Measurements from ENCODE around the gene FAM50A.
"Not testable (repeated sequence)": the region's sequence is repeated elsewhere in the genome, so short reads cannot be mapped to it uniquely, and the experiment has no call there.

Gene FAM50A

GRCh38 chrX:154443992-154444754 is at the start of gene FAM50A:
Gene FAM50A (plus strand): TSS chrX:154444141. CDS start chrX:154444236, 95 bp downstream.
- DNase-seq = peak; percentile 70

DNA sequence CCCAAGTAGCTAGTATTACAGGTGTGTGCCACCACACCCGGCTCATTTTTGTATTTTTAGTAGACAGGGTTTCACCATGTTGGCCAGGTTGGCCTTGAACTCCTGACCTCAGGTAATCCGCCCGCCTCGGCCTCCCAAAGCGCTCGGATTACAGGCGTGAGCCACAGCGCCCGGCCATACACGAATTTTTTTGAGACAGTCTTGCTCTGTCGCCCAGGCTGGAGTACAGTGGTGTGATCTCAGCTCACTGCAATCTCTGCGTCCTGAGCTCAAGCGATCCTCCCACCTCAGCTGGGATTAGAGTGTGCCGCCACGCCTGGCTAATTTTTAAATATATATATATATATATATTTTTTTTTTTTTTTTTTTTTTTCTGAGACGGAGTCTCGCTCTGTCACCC is 47.6 kb upstream of the FAM50A start:
- DNase-seq = not testable (repeated sequence)

DNA sequence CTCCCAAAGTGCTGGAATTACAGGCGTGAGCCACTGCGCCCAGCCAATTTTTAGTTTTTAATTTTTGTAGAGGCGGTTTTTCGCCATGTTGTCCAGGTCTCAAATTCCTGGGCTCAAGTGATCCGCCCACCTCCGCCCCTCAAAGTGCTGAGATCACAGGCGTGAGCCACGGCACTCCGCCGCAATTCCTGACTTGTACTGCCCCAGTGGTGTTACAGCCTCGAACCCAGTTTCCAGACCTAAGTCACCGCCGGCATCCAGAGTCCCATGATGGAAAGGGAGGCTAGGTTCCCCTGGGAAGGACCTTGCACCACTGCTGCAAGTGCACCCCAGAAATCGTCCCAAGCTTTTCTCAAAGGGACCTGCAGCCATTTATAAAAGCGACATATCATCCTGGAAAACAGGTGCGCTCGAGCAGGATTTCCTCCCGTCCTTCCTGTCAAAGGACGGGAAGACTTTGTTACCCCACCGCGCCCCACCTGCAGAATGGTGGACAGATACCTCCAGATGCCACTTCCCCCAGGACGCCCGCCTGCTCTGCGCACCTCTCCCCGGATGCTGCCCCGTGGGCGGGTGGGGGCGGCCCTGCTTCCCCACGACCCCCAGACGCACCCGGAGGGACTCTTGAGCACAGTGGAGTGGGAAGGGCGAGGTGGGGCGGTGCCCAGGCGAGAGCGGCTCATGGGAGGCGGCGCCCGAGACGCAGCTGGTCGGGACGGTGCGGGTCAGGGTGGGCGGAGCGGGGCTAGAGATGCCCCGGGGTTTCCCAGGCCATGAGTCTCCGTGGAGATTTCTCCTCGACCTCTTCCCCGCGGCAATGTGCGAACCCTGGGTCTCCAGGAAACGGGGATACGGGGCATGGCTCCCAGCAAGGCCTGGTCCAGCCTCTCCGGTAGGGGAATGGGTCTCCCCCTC is 46.7 kb upstream of the FAM50A start:
- DNase-seq = peak; percentile 77

DNA sequence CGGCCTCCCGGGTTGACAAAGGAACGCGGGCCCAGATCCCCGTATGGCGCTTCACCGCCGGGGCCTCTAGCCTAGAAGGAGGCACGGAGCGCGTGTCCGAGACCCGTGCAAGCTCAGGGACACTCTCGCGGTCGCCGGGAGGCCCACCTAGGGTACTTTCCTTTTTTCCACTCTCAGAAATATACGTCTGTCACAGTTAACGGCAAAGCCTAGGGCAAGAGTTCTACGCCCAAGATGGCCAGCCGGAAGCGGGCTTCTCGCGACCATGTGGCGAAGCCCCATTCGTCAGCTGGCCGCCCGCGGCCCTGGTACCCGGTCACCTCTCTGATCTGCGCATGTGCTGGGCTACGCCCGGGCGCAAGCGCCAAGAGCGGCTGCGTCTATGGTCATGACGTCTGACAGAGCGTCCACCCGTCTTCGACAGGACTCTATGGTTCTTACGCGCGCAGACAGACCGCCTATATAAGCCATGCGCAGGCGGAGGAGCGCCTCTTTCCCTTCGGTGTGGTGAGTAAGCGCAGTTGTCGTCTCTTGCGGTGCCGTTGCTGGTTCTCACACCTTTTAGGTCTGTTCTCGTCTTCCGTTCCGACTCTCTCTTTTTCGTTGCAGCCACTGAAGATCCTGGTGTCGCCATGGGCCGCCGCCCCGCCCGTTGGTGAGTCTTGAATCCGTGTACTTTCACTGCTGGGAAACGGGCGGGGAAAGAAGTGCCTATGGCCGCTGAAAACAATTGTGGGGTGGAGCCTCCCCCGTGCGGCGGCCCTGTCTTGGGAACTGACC is 45.9 kb upstream of the FAM50A start, which contains the start of gene RPL10:
Gene RPL10, plus strand, starts transcription at position 490 of the 780 bp plus-strand sequence. Its CDS starts 143 bp downstream, at position 633.
- DNase-seq = peak; percentile 97

- peak; percentile 79 for DNase-seq
These were observed 45.0 kb upstream of the FAM50A start for GRCh38 chrX:154398668-154399526.

- no peak for DNase-seq
These were observed 44.2 kb upstream of the FAM50A start for GRCh38 chrX:154399527-154400368.

- DNase-seq = not testable (repeated sequence)
These were observed 43.5 kb upstream of the FAM50A start for GRCh38 chrX:154400369-154400817.

- DNase-seq = no peak
These were observed 42.7 kb upstream of the FAM50A start for GRCh38 chrX:154401045-154401799.

DNA sequence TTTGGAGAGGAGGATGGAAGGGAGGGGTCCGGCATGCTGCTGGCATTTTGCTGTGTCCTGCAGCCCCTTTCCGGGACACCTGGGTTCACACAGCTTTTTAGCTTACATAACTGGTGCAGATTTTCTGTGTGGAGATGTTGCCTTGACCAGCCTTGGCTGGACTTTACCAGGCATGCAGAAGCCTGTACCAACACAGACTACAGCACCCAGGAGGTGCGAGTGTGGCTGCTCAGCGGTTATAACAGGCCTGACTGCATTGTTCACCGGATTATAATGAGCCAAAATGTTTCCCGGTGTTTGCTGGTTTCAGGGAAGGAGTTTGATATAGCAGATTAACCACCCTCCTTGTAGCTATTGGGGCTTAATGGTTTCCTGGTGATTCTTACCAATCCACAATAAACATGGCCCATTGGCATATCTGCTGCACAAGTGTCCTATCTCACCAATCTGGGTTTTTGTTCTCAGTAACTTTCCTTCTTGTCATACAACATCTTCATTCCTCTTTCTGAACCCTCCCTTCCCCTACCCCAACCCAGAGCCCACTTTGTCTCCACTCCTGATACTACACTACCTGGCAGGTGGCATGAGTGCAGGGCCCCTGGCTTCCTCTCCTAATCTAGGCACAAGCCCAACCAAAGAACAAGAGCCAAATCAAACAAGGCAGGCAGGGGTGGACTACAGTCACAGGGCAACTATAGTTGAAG is 41.9 kb upstream of the FAM50A start:
- DNase-seq = no peak

DNA sequence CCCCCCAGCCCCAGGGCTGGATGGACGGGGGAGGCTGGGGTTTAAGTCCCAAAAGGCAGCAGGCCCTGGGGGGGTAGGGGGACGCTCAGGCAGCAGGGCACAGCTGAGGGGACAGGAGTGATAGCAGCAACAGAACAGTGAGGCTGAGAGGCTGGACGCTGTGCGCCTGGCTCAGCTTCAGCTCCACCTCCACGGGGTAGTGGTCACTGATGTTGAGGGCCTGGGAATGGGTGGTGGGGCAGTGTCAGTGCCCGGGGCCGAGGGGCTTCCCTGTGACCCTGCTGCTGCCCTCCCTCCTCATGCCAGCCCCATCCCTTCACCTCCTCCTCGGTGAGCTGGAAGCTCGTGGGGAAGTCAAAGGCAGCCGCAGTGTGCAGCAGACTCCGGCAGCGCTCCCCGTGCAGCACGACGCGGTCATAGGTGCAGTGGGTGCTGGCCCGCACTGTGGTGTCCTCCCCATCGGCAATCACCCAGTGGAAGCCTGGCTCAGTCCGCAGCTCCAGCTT is 41.3 kb upstream of the FAM50A start:
- no peak for DNase-seq

- no peak for DNase-seq
These were observed 40.7 kb upstream of the FAM50A start for GRCh38 chrX:154403192-154403591.

DNA sequence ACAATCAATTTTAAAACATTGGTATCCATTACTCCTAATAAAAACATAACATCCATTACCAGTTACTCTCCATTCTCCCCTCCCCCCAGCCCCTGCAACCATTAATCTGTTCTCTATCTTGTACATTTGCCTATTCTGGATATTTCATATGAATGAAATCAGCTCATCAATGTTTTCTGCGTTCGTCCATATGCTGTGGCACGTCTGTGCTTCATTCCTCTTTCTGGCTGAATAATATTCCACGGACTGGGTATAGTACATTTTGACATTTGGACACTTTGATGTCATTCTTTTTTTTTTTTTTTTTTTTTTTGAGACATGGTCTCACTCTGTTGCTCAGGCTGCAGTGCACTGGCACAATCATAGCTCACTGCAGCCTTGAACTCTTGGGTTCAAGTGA is 40.1 kb upstream of the FAM50A start:
- no peak for DNase-seq

DNA sequence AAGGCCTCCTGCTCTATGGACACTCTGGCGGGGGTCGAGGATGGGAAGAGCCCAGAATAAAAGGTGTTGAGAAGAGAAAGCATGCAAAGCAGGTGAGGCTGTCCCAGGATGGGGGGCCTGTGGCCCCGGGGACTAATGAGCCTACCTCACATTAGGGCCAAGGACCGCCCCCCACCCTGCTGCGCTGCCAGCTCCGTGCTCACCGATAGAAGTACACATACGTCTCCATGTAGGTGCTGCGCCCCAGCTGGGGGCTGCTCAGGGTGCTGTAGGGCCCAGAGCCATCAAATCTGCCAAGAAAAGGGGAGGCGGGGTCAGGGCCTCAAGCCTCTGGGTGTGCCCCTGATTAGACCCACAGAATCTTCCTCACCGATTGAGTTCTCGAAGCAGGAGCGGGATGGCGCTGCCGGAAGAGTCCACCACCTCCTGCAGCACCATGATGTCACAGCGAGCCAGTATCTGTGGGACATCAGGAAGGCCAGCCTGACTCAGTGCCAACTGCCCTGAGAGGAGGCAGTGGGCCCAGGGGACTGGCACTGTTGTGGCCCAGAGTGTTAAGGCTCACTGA is 39.2 kb upstream of the FAM50A start:
- DNase-seq = no peak

- DNase-seq = no peak
These were observed 35.2 kb upstream of the FAM50A start for GRCh38 chrX:154408659-154409221.

DNA sequence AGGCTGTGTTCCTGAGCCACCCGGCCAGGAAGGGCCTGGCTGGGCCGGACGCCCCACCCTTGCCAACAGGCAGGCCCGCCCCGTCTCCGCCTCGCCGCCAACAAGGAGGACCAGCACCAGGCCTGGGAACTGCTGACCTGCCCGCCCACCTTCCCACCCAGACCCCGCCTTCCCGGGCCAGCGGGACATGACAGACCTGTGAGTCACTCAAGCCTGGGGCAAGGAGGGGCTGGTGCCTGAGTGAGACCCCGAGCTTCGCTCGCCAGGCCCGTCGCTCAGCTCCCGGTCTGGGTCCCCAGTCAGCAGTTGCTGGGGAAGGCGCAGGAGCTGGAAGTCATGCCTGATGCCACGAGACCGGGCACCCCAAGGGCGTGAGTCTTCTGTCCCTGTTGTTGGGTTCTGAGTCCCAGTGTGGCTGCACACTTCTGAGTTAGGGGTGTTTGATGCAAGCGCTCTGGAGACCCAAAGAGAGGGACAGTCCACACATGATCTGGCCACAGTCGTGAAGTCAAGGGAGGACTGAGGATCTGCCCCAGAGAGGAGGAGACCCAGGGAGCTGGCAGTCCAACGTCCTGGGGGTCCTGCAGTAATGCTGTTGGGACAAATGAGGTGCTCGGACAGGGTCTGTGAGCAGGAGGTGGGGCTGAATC is 34.6 kb upstream of the FAM50A start, which contains the start of gene DNASE1L1:
Gene DNASE1L1, minus strand, starts transcription at position 33 of the 650 bp plus-strand sequence. CDS start 3,686 bp downstream, outside the sequence.
- DNase-seq = no peak

DNA sequence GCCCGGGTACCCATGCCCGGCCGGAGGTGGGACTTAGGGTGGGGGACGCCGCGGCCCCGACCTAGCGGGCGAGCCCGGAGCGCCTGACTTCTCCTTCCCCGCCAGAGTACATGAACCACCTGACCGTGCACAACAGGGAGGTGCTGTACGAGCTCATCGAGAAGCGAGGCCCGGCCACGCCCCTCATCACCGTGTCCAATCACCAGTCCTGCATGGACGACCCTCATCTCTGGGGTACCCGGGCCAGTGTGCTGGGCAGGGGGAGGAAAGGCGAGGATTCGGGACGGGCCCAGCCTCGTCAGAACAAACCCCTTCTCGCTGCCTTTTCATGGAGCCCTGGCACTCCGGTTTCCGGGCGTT is 32.0 kb upstream of the FAM50A start:
- DNase-seq = peak; percentile 71

DNA sequence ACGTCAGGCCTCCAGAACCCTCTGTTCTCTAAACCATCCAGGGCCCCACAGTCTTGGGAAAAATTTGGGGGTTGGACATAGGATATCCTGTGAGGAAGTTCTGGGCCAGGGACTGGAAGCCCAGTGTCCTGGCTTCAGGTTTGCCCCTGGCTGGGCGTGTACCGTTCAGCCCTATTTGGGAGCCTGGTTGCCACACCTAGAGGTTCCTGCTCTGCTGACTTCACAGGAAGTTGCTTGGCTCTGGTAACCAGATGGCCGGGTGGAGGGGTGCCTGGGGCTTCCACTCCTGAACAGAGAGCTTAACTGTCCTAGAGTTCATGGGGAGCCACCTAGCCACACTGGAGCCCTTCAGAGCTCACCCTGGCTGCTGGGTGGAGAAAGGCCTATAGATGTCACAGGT is 31.5 kb upstream of the FAM50A start:
- no peak for DNase-seq

- no peak for DNase-seq
These were observed 30.8 kb upstream of the FAM50A start for GRCh38 chrX:154413142-154413541.
